Stimulated activated CD8-positive, alpha-beta memory T cell treated with anti-CD3 and anti-CD28 coated beads, Interleukin-4, amount 100 ng/mL, for 48 hours (primary cell): ENCODE results near the gene NGFR.

Experiments used
- DNase-seq: peaks from one replicate; pipeline ENCODE4 v3.0.0-alpha.2; 2020

Gene NGFR

DNA sequence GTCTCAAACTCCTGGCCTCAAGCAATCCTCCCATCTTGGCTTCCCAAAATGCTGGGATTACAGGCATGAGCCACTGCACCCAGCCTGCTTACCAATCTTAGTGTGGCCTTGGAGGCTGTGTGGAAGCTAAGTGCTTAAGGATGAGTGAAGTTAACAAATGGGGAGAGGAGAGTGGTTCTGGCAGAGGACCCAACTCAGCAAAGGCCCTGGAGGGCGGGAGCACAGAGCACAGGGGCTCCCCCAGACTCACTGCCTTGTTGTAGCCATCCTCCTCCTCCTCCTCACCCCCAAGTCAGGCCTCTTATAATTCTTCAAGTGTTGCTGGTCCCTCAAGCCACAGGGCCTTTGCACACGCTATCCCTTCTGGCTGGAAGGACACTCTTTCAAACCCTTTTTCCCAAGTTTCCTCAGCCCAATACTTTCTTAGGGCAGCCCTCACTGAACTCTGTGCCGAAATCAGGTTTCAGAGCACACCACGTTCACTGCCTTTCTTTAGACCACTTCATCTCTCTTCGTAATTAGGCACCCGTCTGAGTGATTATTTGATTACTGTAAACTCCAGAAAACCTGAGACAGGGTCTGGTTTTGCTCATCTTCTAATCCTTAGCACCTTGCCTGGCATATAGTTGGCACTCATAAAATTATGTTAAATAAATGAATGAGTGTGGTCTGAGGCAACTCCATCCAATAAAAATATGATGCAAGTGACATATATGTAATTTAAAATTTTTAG, 23.4 kb downstream of the NGFR start:
- no peak for DNase-seq

DNA sequence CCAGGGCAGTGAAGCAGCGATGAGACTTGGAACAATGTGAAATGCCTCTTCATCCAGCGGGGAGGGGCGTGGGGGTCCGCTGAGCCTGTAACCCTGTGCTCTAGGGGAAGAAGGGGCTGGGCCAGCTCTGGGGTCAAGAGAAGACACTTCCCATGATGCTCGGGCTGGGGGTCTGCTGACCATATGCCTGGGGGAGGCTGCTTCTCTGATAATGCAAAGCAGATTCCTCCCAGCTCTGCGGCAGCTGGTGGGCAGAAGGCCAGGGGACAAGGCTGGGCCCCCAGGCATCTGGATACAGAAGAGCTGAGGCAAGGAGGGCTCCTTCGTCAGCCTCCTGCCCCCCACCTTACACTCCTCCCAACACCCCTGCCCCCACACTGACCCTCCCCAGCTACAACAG, 24.7 kb downstream of the NGFR start:
- no peak for DNase-seq

DNA sequence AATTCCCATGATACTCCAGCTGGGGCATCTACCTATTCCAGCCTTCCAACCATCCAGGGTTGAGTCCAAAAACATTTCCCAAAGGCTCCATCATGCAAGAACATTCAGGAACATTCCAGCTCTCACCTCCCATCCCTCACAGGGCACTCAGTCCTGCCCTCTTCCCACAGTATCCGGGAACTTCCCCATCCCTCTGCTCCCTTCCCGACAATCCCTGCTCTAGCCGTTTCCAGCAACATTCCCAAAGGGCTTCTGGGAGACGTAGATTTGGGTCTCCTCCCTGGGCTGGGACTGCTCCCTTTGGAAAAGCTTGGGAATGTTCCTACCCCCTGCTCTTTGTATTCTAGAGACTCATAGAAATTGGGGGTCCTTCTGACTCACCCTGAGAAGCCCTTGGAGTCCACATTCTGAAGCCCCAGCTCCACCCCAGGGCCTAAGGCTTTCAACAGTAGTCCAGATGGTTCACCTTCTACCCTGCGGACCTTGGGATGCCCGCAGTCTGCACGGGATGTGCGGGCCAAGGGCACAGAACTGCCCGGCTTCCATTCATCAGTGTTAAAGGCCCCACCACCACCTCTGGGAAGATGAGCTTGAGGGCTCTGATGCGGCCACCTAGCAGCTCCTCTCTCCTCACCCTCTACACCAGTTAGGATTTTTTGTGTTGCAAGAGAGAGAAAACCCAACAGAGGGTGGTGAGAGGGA, 25.4 kb downstream of the NGFR start:
- no peak for DNase-seq

DNA sequence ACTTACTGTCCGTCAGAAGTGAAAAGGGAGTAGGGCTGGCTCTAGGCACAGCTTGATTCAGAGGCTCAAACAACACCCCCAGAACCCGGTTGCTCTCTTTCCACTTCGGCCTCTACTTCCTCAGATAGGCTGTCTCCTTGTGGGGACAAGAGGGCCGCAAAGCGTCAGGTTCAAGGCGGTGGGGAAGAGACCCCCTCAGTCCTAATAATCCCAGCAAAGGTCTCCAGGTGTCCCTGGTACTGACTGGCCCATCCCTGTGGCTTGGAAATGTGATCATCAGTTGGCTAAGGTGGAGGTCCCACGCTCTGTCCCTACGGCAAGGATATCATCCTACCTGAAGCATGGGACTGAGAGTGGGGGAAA, 26.0 kb downstream of the NGFR start:
- no peak for DNase-seq

DNA sequence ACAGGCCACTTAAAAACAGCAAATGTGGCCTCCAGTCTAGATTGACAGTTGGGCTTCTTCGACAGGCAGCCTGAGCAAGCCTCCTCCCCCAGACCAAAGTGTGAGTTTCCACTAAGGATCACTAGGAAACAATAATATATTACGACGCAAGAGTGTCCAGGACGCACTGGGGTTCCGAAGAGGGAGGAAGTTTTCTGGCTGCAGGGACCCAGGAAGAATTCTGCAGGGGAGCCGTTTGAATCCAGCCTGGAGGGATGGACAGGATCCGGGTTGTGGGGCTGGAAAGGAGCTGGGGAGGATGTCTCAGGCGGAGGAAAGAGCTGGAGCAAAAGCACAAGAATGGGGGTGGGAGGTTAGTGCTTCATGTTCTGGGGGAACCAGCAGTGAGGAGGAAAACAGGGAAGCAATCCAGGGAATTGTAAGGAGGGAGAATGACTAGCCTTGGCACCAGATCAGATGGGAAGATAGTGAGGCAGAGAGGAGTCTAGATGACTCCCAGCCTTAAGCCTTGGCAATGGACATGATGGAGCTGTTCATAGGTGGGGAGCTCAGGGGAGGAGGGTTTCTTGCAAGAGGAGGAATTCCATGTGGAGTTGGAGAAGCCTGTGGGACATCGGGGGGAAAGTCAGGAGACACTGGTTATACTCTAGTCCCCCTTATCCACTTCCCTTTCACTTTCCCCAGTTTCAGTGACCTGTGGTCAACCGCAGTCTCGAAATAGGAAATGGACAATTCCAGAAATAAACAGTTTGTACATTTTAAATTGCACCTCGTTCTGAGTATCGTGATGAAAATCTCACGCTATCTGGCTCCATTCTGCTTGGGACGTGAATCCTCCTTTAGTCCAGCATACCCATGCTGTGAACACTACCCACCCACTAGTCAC, 26.6 kb downstream of the NGFR start:
- no peak for DNase-seq

DNA sequence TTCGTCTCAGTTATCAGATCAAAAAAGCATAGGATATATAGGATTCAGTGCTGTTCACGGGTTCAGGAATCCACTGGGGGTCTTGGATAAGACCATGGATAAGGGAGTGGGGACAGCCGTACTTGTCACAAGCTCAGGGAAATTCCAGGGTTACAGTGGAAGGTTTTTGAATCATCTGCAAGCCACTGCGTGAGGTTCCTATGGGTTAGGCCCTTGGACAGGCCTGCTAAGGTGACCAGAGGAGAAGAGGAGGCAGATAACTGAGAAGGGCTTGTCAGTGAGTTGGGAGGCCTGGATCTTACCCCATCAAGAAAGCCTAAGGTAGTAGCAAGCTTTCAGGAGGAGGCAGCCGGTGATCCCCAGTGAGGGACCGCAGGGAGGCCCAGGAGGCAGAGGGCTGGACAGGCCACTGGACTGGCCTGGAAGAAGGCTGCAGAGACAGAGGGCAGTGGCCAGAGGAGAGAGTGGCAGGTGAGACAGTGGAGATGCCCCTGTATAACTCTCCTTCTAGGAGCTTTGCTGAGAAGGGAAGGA, 27.3 kb downstream of the NGFR start:
- DNase-seq = no peak

DNA sequence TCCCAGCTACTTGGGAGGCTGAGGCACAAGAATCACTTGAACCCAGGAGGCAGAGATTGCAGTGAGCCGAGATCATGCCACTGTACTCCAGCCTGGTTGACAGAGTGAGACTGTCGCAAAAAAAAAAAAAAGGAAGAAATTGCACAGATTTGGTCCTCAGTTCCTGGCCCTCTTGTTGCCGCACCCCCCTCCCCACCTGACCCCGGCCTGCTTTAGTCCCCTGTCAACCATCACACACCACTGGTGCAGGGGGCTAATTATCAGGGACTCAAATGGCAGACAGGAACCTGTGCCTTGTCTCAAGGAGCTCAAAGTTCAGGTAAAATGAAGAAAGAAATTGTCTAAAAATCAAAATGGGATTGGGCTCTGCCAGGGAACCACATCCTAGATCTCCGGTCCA, 28.1 kb downstream of the NGFR start:
- DNase-seq = no peak

DNA sequence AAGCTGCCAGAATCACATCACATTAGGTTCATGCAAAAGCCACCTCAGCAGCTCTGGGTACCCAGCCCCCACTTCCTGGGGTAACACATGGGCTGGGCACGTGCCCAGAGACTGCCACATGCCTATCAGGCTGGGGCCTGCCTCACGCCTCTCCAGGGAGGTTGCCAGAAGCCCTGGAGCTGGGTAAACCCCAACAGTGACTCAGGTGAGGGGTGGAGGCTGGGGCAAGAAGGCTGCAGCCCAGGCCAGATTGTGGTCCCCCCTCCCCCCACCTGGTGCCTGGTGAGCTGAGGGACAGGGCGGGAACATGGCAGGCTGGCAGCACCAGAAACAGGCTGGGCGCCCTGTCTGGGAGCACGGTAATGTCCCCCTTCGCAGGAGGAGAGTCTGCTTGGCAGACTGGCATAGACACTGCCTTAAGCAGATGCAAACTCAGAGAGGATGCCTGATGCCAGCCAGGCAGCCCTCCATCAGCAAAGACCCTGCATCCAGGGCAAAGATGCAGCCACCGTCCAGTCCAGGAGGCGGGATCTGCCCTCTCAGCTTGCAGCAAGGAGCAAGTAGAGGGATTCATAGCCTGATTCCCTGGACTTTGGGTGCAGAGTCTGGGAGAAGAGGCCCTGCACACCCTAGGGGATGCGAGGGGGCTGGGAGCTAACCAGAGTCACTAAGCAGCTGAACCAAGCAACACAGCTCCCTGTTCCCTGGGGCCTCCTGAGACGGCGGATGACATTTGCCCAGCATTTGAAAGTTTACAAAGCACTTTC, 28.8 kb downstream of the NGFR start:
- DNase-seq = no peak

DNA sequence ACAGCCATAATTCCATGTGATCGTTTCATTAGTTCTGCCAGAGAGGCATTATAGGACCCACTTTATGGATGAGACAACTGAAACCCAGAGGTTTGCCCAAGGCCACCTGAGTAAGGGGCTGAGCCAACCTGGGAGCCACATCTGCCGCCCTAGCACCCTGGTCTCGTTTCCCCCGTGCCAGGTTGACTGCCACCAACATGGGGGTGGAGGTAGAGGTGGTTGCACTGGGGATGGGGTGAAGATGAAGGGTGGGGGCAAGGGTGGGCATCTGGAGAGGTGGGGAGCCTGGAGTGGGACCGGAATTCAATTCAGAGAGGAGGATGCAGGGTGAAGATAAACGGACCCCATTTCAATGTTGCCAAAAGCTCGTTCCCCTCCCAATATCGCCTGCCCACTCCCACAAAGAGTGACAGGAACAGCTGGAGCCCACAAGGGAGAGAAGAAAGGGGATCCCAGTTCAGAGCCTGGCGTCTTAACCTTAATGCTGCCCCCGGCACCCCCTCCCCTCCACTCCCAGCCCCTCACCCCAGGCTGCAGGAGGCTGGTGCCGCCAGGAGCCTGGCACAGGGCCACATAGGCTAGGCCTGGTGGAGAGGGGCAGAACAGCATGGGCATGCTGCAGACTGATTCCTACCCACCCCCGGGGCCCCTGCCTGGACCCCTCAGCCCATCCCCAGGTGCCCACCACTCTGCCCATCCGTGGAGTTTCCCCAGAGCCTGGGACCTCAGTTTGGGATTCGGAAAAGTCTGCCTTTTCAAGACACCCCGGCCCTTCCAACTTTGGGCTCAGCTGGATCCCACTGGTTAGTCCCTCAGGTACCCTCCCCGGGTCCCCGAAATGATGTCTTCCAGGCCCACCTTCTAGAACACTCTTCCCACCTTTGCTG, 29.6 kb downstream of the NGFR start:
- DNase-seq = no peak

DNA sequence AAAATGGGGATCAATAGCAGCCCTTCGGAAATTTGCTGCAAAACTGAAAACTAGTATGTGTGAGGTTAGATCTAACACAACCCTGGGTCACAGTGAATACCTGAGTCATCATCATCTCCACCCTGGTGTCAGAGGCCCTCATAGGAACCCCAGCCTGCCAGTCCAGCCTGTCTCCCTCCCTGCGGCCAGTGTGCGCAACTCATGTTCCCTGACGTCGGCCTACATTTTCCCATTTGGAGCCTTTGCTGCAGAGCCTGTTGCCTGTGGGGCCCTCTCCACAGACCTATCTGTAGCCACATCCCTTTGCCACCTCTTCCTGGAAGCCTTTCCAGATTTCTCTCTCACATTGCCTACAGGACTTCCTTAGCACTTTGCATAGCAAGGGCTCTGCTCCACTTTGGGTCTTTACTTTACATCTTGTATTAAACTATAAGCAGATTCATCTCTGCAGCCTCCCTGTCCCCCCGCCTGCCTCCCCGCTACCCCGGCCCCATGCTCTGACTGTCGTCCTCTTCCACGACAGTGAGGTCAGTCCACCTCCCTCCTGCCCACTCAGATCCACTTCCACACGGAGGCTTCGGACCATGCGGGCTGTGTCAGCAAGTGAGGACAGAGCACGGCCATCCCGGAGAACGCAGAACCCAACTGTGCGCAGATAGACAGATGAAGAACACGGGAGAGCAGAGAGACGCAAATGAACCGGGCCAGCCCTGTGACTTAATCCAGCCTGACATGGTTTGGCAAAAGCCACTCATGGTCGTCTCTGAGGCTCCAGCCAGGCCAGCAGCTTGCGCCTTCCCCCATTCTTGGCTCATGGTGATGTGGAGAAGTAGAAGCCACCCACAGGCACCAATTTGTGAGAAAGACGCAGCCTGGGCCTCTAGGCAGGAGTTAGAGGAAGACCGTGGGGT, 31.0 kb downstream of the NGFR start:
- DNase-seq = no peak

DNA sequence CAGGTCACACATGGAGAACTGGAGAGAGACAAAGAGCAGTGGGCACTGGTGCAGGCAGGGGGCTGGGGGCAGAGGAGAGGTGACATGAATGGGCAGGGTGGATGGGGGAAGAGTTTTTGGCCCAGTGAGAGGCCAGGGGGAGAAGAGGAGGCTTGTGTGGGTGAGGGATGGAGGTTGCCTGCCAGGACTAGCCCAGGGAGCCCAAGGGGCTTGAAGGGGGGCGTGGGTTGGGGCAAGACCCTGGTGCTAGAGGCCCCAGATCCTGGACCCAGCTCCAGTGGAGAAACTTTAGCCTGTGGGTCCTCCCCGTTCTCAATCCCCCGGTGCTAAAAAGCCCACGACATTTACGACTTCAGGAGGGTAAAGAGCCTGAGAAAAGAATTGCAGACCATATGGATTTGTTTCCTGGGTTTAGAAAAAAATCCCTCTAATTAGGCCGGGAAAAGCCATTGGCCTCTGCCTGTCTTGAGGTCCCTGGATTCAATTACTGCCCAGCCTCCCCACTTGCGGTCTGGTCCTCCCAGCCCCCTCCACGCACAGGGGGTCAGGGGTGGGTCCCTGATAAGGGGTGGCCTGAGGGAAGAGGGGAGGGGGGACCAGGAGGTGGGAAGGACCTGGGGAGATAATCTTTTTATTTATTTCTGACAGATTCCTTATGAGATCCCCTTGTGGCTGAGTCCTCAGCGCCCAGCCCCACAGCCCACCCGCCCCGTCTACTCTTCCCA, 33.0 kb downstream of the NGFR start:
- no peak for DNase-seq

DNA sequence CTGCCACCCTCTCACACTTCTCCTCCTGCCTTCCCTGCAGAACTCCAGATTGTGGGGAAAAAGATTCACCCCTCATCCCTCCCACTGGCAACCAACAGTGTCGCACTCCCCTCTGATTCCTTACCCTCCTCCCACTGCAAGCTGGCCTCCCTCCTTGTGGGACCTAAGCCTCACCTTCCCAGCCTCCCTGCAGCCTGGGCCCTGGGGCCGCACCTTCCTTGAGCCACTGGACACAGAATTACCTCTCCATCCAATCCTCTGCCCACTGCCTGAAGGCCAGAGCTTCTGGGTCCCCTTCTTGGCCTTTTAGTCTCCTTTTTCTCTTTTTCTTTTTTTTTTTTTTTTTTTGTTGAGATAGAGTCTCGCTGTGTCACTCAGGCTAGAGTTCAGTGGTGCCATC, 33.9 kb downstream of the NGFR start:
- no peak for DNase-seq

DNA sequence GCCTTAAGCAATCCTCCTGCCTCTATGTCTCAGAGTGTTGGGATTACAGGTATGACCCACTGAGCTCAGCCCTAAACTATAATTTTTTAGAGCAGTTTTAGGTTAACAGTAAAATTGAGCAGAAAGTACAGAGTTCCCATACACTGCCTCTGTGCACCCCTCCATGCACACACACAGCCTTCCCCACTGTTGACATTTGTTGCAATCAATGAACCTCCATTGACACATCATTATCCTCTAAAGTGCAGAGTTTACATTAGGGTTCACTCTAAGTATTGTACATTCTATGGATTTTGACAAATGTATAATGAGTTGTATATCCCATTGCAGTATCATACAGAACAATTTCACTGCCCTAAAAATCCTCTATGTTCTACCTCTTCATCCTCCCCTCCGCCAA, 35.0 kb downstream of the NGFR start:
- DNase-seq = no peak

DNA sequence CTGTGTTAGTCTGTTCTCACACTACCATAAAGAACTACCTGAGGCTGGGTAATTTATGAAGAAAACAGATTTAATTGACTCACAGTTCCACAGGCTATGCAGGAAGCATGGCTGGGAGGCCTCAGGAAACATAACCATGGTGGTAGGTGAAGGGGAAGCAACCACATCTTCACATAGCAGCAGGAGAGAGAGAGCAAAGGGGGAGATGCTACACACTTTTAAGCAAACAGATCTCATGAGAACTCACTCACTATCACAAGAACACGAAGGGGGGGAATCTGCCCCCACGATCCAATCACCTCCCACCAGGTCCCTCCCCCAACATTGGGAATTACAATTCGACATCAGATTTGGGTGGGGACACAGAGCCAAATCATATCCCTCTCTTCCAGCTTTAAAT, 48.8 kb downstream of the NGFR start:
- no peak for DNase-seq

DNA sequence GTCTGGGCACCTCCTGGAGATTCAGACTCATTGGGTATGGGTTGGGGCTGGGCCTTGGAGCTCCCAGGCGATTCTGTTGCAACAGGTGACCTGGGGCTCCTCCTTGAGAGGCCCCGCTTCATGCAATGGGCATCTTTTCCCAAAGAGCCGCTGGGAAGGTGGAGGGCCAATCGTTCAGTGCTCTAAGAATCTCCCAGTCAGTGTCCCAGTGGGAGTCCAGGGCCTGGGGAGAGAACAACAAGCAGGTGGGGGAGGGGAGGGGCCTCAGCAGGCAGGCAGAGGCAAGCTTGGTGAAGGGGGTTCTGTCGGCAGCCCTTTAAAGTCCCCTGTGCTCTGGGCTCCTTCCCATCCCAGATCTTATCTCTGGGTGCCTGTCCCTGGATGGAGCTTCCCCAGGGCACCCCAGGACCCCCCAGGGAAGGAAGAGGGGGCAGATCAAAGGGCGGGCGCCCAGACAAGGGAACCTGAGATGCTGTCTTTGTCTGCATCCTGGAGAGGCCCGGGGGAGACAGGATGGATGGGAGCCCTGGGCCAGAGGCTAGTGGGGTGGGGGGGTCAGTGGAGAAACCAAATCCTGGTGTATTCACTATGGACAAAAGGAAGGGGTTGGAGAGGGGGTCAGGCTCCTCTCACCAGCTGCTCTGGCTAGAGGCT, 50.0 kb downstream of the NGFR start:
- no peak for DNase-seq

DNA sequence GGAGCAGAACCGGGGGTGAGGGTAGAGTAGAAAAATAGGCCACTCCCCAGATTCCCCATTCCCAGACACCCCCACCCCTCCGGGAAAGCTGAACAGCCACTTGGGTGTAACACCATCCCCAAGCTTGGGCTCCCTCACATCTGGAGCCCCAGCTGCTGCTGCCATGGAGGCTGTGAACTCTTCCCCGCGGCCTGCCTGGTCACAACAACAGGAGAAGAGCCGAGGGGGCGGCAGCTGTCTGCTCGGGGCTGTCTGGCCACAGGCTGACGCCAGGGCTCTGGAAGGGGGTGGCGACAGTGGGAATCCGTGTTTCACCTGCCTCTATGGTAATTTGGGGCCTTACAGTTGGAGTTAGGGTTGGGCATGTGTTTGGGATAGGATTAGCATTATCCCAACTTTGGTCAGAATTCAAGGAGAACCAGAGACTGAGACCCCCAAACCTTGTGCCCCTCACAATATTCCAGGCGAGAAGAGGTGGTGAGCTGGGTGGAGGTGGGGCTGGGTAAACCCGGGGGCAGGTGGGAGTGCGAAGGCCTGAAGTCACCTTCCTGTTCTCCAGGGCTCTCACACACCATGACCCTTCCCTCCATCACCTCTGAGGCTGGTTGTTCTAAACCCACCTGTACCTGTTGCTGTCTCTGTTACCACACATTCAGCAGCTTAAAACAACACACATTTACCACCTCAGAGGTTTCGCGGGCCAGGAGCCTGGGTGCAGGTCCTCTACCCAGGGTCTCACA, 50.9 kb downstream of the NGFR start:
- no peak for DNase-seq

DNA sequence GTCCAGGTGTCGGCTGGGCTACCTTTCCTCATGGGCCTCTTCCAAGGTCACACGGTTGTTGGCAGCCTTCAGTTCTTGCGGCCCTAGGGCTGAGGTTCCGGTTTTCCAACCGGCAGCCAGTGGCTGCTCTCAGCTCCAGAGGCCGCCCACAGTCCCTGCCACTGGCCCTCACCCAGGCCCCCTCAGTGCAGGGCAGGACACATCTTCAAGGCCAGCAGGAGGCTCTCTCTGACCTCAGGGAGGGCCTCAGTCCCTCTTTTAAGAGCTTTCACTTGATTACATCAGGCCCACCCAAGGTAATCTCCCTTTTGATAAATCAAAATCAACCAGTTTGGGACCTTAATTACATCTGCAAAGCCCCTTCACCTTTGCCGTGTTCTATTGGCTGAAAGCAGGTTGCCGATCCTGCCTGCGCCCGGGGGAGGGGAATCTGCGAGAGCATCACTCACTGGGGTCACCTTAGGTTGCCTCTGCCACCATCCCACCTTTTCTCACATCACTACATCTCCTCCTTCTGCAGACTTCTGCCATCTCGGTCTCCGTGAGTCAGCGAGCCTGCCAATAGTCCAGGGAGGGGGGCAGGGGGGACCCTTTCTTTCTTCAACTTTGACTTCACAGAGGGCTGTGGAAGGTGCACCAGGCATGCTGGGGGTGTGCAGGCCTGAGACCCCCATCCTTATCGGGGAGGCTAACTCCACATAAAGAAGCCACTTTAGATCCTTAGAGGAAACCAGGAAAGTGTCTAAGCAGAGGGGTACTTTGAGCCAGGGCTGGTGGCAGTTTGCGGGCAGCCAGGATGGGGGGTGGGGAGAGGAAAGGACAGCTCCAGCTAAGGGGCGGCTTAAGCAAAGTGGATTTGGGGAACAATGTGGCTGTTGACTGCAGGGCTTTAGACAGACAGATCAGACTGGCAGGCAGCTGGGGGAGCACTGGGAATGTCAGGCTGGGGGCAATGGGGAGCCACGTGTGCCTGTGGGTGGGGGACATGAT, 51.7 kb downstream of the NGFR start:
- no peak for DNase-seq
